Measurements from ENCODE around the gene BLNK. TPM values are rescaled to one million over a fixed set of nuclear protein-coding genes. Genes with fewer than 3 reads are reported as not detected.

The BLNK gene
- total RNA-seq, 1 experiment from 2014 or later, result not detected

DNA sequence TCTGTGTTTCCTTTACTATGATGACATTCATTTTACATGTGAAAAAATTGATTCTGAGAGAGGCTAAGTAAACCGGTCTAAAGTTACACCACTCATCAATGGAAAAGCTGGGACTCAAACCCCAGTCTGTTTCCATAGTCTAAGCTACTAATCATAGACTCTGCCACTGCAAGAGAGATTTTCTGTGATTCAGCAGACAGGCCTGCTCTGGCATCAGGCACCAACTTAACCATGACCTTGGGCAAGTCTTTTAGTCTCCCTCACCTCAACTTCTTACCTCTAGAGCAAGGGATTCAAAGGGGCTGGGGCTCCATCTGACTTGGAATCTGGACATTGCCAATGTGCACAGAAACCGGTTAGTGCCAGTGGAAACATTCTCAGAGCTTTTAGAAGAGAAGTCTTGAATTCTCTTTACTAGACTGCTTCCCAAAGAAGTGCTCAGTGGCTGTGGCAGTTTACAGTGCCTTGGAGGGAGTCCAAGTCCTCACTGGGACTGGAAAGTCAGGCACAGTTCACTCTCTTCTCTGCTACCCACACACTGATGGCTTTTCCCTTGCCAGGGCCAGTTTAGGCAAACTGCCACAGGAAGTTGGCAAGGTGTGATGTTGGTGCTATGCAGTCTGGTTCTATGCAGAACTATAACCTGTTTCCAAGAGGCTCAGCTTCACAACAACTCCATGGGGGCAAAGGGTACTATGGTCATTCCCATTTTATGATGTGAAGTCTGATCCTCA is 4.5 kb upstream of the BLNK start:
- CTCF ChIA-PET, result no interaction called here
- POLR2A ChIA-PET (ENCODE audit: low non-redundant PET), result no interaction called here

DNA sequence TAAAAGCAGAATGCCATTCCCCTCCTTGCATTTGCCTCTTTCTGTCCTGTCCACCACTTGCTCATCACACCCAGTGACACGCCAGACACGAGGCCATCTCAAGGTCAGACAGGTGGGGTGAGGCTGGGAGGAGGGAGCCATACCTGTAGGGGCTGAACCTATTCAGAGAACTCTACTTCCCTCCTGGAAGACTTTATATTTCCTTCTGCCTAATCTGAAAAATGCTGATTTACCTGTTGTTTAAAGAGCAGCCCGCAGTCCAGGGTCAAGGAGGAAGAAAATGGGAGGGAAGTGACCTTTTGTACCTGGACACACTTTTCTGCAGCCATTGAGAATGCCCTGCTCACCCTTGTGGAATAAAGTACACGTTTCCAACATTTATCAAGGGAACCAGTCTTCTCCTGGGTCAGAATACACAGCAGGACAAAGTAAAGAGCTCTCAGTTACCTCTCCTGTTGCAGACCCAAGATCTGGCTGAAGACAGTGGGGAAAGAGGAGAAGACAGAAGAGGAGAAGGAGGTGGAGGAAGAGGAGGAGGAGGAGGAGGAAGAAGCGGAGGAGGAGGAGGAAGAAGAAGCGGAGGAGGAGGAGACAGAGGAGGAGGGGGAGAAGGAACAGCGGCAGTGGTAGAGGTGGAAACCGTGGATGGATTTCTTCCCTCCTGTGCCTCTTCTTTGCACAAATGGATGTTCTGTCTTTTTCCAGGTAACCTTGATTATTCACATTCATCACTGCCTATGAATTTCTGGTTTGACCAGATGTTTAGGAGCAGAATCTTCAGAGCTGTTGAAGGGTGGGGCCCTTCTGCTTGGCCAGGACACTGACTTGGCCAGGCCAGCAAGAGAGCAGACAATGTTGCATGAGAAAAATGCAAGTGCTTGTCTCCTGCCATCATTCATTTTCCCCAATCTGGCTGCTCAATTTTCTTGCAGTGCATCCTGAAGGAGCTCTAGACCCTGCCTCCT is 1.2 kb upstream of the BLNK start:
- no peaks in the 10 kb centered on the region for H3K4me1 ChIP-seq (ENCODE audit: insufficient read depth, low read length, poor library complexity, severe bottlenecking)
- TF ChIP-seq EZH2 (IDR thresholded peaks at IDR 0.05; ENCODE audit: borderline replicate concordance, low read depth, low read length, poor library complexity, severe bottlenecking) (no peak), CTCF (conservative IDR thresholded peaks at IDR 0.05; ENCODE audit: low read depth, low read length) (no peak)
- no peaks in the 10 kb centered on the region for H3K36me3 ChIP-seq (ENCODE audit: insufficient read depth, low read length, poor library complexity, severe bottlenecking)
- no TSS peak for BruUV-seq (replicated peaks)
- H3K27ac ChIP-seq (ENCODE audit: low read depth, low read length, poor library complexity, severe bottlenecking), result no peak overlapping the region
- H3K4me3 ChIP-seq (ENCODE audit: low read depth, low read length, poor library complexity, severe bottlenecking), result no peak overlapping the region
- intact Hi-C loops (cut with micrococcal nuclease; ENCODE audit: unreplicated experiment), result no loop called here
- no peaks in the 10 kb centered on the region for H3K9me3 ChIP-seq (ENCODE audit: low read depth, low read length, poor library complexity, severe bottlenecking)
- CTCF ChIA-PET, result no interaction called here
- POLR2A ChIA-PET (ENCODE audit: low non-redundant PET), result no interaction called here
- DNase-seq (ENCODE audit: low spot score), result no peak
- no peaks in the 10 kb centered on the region for H3K27me3 ChIP-seq (replicated peaks; ENCODE audit: insufficient read depth, low read depth, low read length, poor library complexity)

More for the DNA sequence above, 4.5 kb upstream of the BLNK start:
- Histone ChIP-seq H3K27me3 (replicated peaks; ENCODE audit: insufficient read depth, low read depth, low read length, poor library complexity) (no peaks in the 10 kb centered on the region), H3K4me3 (ENCODE audit: low read depth, low read length, poor library complexity, severe bottlenecking) (no peak overlapping the region), H3K36me3 (ENCODE audit: insufficient read depth, low read length, poor library complexity, severe bottlenecking) (no peaks in the 10 kb centered on the region), H3K4me1 (ENCODE audit: insufficient read depth, low read length, poor library complexity, severe bottlenecking) (no peaks in the 10 kb centered on the region), H3K9me3 (ENCODE audit: low read depth, low read length, poor library complexity, severe bottlenecking) (no peaks in the 10 kb centered on the region), H3K27ac (ENCODE audit: low read depth, low read length, poor library complexity, severe bottlenecking) (no peak overlapping the region)
- intact Hi-C loops (cut with micrococcal nuclease; ENCODE audit: unreplicated experiment), result no loop called here
- BruUV-seq (replicated peaks), result no TSS peak
- DNase-seq (ENCODE audit: low spot score), result no peak
- TF ChIP-seq CTCF (conservative IDR thresholded peaks at IDR 0.05; ENCODE audit: low read depth, low read length), result no peak
- no peak for TF ChIP-seq EZH2 (IDR thresholded peaks at IDR 0.05; ENCODE audit: borderline replicate concordance, low read depth, low read length, poor library complexity, severe bottlenecking)

GRCh38 chr10:96270571-96270970 is 798 bp downstream of the BLNK start:
- CTCF ChIA-PET, result interaction anchor here (1.1 kb wide), 1 partner anchor 64 kb away, joined by 5 read pairs; no protein-coding TSS in a partner anchor
- Histone ChIP-seq H3K27ac (ENCODE audit: low read depth, low read length, poor library complexity, severe bottlenecking) (no peak overlapping the region), H3K9me3 (ENCODE audit: low read depth, low read length, poor library complexity, severe bottlenecking) (no peaks in the 10 kb centered on the region), H3K4me1 (ENCODE audit: insufficient read depth, low read length, poor library complexity, severe bottlenecking) (no peaks in the 10 kb centered on the region), H3K4me3 (ENCODE audit: low read depth, low read length, poor library complexity, severe bottlenecking) (no peak overlapping the region), H3K27me3 (replicated peaks; ENCODE audit: insufficient read depth, low read depth, low read length, poor library complexity) (no peaks in the 10 kb centered on the region), H3K36me3 (ENCODE audit: insufficient read depth, low read length, poor library complexity, severe bottlenecking) (no peaks in the 10 kb centered on the region)
- intact Hi-C loops (cut with micrococcal nuclease; ENCODE audit: unreplicated experiment), result no loop called here
- DNase-seq (ENCODE audit: low spot score), result no peak
- POLR2A ChIA-PET (ENCODE audit: low non-redundant PET), result no interaction called here
- TF ChIP-seq CTCF (conservative IDR thresholded peaks at IDR 0.05; ENCODE audit: low read depth, low read length) (no peak), EZH2 (IDR thresholded peaks at IDR 0.05; ENCODE audit: borderline replicate concordance, low read depth, low read length, poor library complexity, severe bottlenecking) (no peak)
- no TSS peak for BruUV-seq (replicated peaks)

All from A673 (cell line).